ENCODE measurements around the gene ZNF486. TPM values are rescaled to one million over a fixed set of nuclear protein-coding genes. Genes with fewer than 3 reads are reported as not detected.
"Not testable (repeated sequence)": the region's sequence is repeated elsewhere in the genome, so short reads cannot be mapped to it uniquely, and the experiment has no call there.

The ZNF486 gene
- total and polyA plus RNA-seq, 4 donors: 0.31 to 2.8 (median 0.57) TPM

DNA sequence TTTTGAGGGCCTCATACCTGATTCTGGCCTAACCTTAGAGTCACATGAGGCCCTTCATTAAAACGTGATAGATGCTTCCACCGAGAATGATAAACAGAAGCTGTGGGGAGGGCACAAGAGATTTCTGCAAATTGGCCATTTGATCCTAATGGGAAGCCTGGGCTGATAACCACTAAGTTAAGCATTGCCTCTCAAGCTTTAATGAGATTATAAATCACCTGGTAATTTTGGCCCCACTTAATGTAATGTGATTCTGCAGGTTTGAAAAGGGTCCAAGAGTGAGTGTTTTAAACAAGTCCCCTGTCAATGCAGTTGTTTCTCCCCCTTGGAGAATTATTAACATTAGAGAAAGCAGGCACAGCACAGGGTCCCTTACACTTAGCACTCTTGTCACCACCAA lies 42.0 kb downstream of the ZNF486 start:
- no peak for TF ChIP-seq YY1 (IDR thresholded peaks at IDR 0.05)
- no peak for TF ChIP-seq RAD21 (IDR thresholded peaks at IDR 0.05)
- no peak for TF ChIP-seq HNF4G (IDR thresholded peaks at IDR 0.05)
- no peak for TF ChIP-seq TAF1 (conservative IDR thresholded peaks at IDR 0.05)
- no peak for TF ChIP-seq NR2F2 (IDR thresholded peaks at IDR 0.05)
- no peak for TF ChIP-seq GABPA (IDR thresholded peaks at IDR 0.05 in 1 of 2, conservative IDR thresholded peaks at IDR 0.05 in 1 of 2)
- no peak for TF ChIP-seq FOXA1 (IDR thresholded peaks at IDR 0.05)
- TF ChIP-seq, protein P1, sequence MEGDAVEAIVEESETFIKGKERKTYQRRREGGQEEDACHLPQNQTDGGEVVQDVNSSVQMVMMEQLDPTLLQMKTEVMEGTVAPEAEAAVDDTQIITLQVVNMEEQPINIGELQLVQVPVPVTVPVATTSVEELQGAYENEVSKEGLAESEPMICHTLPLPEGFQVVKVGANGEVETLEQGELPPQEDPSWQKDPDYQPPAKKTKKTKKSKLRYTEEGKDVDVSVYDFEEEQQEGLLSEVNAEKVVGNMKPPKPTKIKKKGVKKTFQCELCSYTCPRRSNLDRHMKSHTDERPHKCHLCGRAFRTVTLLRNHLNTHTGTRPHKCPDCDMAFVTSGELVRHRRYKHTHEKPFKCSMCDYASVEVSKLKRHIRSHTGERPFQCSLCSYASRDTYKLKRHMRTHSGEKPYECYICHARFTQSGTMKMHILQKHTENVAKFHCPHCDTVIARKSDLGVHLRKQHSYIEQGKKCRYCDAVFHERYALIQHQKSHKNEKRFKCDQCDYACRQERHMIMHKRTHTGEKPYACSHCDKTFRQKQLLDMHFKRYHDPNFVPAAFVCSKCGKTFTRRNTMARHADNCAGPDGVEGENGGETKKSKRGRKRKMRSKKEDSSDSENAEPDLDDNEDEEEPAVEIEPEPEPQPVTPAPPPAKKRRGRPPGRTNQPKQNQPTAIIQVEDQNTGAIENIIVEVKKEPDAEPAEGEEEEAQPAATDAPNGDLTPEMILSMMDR (IDR thresholded peaks at IDR 0.05; ENCODE audit: low read depth, low read length, missing input control): no peak
- TF ChIP-seq RXRA (IDR thresholded peaks at IDR 0.05): no peak
- no peak for TF ChIP-seq JUND (IDR thresholded peaks at IDR 0.05)
- no peak for TF ChIP-seq EGR1 (IDR thresholded peaks at IDR 0.05; ENCODE audit: low read depth in 2 of 2)
- TF ChIP-seq SP1 (IDR thresholded peaks at IDR 0.05): no peak
- TF ChIP-seq, protein P2, sequence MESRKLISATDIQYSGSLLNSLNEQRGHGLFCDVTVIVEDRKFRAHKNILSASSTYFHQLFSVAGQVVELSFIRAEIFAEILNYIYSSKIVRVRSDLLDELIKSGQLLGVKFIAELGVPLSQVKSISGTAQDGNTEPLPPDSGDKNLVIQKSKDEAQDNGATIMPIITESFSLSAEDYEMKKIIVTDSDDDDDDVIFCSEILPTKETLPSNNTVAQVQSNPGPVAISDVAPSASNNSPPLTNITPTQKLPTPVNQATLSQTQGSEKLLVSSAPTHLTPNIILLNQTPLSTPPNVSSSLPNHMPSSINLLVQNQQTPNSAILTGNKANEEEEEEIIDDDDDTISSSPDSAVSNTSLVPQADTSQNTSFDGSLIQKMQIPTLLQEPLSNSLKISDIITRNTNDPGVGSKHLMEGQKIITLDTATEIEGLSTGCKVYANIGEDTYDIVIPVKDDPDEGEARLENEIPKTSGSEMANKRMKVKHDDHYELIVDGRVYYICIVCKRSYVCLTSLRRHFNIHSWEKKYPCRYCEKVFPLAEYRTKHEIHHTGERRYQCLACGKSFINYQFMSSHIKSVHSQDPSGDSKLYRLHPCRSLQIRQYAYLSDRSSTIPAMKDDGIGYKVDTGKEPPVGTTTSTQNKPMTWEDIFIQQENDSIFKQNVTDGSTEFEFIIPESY (IDR thresholded peaks at IDR 0.05): no peak
- Histone ChIP-seq H3K9ac (ENCODE audit: low read depth in 1 of 2, low read length in 2 of 2) (no peak overlapping the region), H3K36me3 (ENCODE audit: control insufficient read depth in 4 of 4, insufficient read depth in 3 of 4, low read depth in 1 of 4, low read length in 3 of 4) (no peaks in the 10 kb centered on the region), H3K4me3 (ENCODE audit: low read depth in 1 of 3, low read length in 3 of 3) (no peak overlapping the region), H3K4me1 (ENCODE audit: control insufficient read depth in 4 of 4, insufficient read depth in 4 of 4, low read length in 3 of 4) (no peaks in the 10 kb centered on the region), H3K9me3 (ENCODE audit: control insufficient read depth in 4 of 4, low read length in 3 of 4) (peaks cover 0 to 4% (median 0%) of the 10 kb centered on the region in 4 donors), H3K27ac (ENCODE audit: low read depth in 1 of 2, low read length in 2 of 2) (no peak overlapping the region), H3K27me3 (ENCODE audit: control insufficient read depth in 4 of 4, insufficient read depth in 4 of 4, low read length in 3 of 4) (no peaks in the 10 kb centered on the region)
- no peak for DNase-seq (ENCODE audit: low spot score)
- WGBS: 35% methylated on average over 2 of the region's 2 CpGs

DNA sequence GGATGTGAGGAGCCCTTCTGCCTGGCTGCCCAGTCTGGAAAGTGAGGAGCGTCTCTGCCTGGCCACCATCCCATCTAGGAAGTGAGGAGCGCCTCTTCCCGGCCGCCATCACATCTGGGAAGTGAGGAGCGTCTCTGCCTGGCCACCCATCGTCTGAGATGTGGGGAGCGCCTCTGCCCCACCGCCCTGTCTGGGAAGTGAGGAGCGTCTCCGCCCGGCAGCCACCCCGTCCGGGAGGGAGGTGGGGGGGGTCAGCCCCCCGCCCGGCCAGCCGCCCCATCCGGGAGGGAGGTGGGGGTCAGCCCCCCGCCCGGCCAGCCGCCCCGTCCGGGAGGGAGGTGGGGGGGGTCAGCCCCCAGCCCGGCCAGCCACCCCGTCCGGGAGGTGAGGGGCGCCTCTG lies 47.4 kb downstream of the ZNF486 start:
- H3K36me3 ChIP-seq (ENCODE audit: control insufficient read depth in 4 of 4, insufficient read depth in 3 of 4, low read depth in 1 of 4, low read length in 3 of 4); H3K9me3 ChIP-seq (ENCODE audit: control insufficient read depth in 4 of 4, low read length in 3 of 4); H3K4me1 ChIP-seq (ENCODE audit: control insufficient read depth in 4 of 4, insufficient read depth in 4 of 4, low read length in 3 of 4); H3K4me3 ChIP-seq (ENCODE audit: low read depth in 1 of 3, low read length in 3 of 3); H3K9ac ChIP-seq (ENCODE audit: low read depth in 1 of 2, low read length in 2 of 2); H3K27ac ChIP-seq (ENCODE audit: low read depth in 1 of 2, low read length in 2 of 2); DNase-seq (ENCODE audit: low spot score); H3K27me3 ChIP-seq (ENCODE audit: control insufficient read depth in 4 of 4, insufficient read depth in 4 of 4, low read length in 3 of 4): not testable (repeated sequence)
- 96% methylated on average over 26 of the region's 26 CpGs for WGBS

DNA sequence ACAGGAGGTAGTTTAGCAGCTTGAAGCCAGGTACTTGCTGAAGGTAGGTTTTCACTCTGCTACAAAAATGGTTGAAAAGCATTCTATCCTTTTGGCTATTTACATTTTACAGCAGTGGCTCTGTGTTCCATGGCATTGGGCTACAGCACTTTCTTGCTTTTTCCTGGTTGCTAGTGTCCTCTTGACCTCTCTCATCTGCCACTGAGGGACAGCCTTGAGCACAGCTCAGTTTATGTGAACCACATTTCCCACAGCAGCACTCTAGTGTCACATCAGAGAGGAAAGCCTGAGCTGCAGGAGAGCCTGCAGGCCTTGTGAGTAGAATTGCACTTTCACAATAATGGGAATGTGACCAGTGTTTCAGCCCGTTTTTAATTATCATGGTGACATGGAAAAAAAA lies 54.6 kb downstream of the ZNF486 start:
- WGBS: 66% methylated on average over 1 of the region's 1 CpG
- not testable (repeated sequence) for H3K27ac ChIP-seq (ENCODE audit: low read depth in 1 of 2, low read length in 2 of 2); H3K36me3 ChIP-seq (ENCODE audit: control insufficient read depth in 4 of 4, insufficient read depth in 3 of 4, low read depth in 1 of 4, low read length in 3 of 4); H3K27me3 ChIP-seq (ENCODE audit: control insufficient read depth in 4 of 4, insufficient read depth in 4 of 4, low read length in 3 of 4); H3K4me1 ChIP-seq (ENCODE audit: control insufficient read depth in 4 of 4, insufficient read depth in 4 of 4, low read length in 3 of 4); H3K9ac ChIP-seq (ENCODE audit: low read depth in 1 of 2, low read length in 2 of 2); DNase-seq (ENCODE audit: low spot score); H3K4me3 ChIP-seq (ENCODE audit: low read depth in 1 of 3, low read length in 3 of 3); H3K9me3 ChIP-seq (ENCODE audit: control insufficient read depth in 4 of 4, low read length in 3 of 4)
